ENCODE measurements around the gene ENO4.

DNA sequence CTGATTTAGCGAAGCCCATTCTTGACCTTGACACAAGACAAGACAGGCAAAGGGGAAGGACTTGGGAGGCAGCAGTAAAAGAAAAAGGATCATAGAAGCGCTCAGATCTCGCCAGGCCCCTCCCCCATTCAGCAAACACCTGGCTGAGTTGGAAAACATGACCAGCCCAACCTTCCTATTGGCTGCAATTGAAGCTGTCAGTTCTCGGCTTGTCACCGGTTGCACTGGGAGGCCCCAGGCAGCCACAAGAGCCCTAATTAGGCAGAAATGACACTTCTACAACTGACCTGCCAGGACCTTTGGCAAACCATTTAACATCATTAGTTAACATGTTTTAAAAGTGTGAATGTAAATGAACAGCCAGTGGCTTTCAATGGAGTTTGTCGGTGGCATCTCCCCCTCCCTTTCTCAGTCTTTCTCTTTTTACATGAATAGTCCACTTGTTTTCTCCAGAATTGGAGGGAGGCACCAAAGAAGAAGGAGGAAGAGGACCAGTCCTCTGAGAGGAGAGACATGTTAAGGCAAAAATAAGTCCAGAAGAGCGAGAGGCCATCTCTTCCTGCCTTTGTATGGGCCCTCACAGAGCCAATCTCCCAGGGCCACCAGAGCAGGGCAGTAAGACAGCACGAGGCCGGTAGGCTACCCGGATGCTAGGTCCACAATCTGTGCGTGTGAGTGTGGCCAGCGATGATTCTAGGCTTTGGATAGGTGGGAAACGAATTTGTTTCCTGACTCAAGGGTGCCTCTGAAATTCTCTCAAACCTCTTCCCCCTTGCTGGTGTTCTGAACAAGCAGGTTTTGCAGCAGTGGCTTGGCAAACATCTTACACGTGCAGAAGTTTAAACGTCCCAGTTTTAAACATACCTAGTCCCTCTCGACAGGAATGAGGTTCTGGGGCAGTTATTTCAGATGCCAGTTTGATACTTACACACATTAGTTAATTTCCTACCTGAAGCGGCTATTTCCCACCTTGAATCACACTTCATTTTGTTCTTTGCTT, 15.0 kb upstream of the ENO4 start:
- TF ChIP-seq, protein P1, sequence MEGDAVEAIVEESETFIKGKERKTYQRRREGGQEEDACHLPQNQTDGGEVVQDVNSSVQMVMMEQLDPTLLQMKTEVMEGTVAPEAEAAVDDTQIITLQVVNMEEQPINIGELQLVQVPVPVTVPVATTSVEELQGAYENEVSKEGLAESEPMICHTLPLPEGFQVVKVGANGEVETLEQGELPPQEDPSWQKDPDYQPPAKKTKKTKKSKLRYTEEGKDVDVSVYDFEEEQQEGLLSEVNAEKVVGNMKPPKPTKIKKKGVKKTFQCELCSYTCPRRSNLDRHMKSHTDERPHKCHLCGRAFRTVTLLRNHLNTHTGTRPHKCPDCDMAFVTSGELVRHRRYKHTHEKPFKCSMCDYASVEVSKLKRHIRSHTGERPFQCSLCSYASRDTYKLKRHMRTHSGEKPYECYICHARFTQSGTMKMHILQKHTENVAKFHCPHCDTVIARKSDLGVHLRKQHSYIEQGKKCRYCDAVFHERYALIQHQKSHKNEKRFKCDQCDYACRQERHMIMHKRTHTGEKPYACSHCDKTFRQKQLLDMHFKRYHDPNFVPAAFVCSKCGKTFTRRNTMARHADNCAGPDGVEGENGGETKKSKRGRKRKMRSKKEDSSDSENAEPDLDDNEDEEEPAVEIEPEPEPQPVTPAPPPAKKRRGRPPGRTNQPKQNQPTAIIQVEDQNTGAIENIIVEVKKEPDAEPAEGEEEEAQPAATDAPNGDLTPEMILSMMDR (IDR thresholded peaks at IDR 0.05) = no peak
- no peak for TF ChIP-seq POLR2A (IDR thresholded peaks at IDR 0.05)
